ENCODE results near the gene CBX8. TPM values are rescaled to one million over a fixed set of nuclear protein-coding genes. Genes with fewer than 3 reads are reported as not detected.

The CBX8 gene
- total and polyA plus RNA-seq, 2 of the 13 experiments (the other 11 are each of a cell fraction or from before 2014, with no cell fraction given), result 0.34 to 12.6 TPM

GRCh38 chr17:79839356-79840268 is 42.7 kb upstream of the CBX8 start, which contains the start of gene CBX4 (continued):
- TF ChIP-seq ZNF563 (CRISPR knock-in tag; IDR thresholded peaks at IDR 0.05) (peak; percentile 43), ZSCAN12 (CRISPR knock-in tag; IDR thresholded peaks at IDR 0.05) (0 out of 2 replicates have a peak, but pooled peaks have one; percentile 59), PREB (CRISPR knock-in tag; IDR thresholded peaks at IDR 0.05) (0 out of 2 replicates have a peak, but pooled peaks have one; percentile 51), ZNF441 (CRISPR knock-in tag; IDR thresholded peaks at IDR 0.05; ENCODE audit: borderline replicate concordance) (peak; percentile 70; the same call in 1 of the 2 replicates), ETV6 (CRISPR knock-in tag; conservative IDR thresholded peaks at IDR 0.05) (peak; percentile 79; the same call in 1 of the 2 replicates), ZNF414 (CRISPR knock-in tag; IDR thresholded peaks at IDR 0.05) (0 out of 2 replicates have a peak, but pooled peaks have one; percentile 23), ATM (IDR thresholded peaks at IDR 0.05; ENCODE audit: borderline replicate concordance) (no peak), HOXA9 (CRISPR knock-in tag; IDR thresholded peaks at IDR 0.05; ENCODE audit: borderline replicate concordance) (0 out of 2 replicates have a peak, but pooled peaks have one; percentile 79), MYNN (CRISPR knock-in tag; IDR thresholded peaks at IDR 0.05; ENCODE audit: low read depth) (0 out of 2 replicates have a peak, but pooled peaks have one; percentile 25), GPN1 (CRISPR knock-in tag; IDR thresholded peaks at IDR 0.05; ENCODE audit: borderline replicate concordance) (no peak)
- TF ChIP-seq, protein P1, sequence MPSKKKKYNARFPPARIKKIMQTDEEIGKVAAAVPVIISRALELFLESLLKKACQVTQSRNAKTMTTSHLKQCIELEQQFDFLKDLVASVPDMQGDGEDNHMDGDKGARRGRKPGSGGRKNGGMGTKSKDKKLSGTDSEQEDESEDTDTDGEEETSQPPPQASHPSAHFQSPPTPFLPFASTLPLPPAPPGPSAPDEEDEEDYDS (CRISPR knock-in tag; IDR thresholded peaks at IDR 0.05), result peak; percentile 94
- TF ChIP-seq, protein P2, sequence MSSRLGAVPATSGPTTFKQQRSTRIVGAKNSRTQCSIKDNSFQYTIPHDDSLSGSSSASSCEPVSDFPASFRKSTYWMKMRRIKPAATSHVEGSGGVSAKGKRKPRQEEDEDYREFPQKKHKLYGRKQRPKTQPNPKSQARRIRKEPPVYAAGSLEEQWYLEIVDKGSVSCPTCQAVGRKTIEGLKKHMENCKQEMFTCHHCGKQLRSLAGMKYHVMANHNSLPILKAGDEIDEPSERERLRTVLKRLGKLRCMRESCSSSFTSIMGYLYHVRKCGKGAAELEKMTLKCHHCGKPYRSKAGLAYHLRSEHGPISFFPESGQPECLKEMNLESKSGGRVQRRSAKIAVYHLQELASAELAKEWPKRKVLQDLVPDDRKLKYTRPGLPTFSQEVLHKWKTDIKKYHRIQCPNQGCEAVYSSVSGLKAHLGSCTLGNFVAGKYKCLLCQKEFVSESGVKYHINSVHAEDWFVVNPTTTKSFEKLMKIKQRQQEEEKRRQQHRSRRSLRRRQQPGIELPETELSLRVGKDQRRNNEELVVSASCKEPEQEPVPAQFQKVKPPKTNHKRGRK (CRISPR knock-in tag; IDR thresholded peaks at IDR 0.05), result 0 out of 2 replicates have a peak, but pooled peaks have one; percentile 74
- TF ChIP-seq, protein P3, sequence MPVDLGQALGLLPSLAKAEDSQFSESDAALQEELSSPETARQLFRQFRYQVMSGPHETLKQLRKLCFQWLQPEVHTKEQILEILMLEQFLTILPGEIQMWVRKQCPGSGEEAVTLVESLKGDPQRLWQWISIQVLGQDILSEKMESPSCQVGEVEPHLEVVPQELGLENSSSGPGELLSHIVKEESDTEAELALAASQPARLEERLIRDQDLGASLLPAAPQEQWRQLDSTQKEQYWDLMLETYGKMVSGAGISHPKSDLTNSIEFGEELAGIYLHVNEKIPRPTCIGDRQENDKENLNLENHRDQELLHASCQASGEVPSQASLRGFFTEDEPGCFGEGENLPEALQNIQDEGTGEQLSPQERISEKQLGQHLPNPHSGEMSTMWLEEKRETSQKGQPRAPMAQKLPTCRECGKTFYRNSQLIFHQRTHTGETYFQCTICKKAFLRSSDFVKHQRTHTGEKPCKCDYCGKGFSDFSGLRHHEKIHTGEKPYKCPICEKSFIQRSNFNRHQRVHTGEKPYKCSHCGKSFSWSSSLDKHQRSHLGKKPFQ (CRISPR knock-in tag; IDR thresholded peaks at IDR 0.05; ENCODE audit: insufficient replicate concordance), result peak; percentile 68
- TF ChIP-seq, protein P4, sequence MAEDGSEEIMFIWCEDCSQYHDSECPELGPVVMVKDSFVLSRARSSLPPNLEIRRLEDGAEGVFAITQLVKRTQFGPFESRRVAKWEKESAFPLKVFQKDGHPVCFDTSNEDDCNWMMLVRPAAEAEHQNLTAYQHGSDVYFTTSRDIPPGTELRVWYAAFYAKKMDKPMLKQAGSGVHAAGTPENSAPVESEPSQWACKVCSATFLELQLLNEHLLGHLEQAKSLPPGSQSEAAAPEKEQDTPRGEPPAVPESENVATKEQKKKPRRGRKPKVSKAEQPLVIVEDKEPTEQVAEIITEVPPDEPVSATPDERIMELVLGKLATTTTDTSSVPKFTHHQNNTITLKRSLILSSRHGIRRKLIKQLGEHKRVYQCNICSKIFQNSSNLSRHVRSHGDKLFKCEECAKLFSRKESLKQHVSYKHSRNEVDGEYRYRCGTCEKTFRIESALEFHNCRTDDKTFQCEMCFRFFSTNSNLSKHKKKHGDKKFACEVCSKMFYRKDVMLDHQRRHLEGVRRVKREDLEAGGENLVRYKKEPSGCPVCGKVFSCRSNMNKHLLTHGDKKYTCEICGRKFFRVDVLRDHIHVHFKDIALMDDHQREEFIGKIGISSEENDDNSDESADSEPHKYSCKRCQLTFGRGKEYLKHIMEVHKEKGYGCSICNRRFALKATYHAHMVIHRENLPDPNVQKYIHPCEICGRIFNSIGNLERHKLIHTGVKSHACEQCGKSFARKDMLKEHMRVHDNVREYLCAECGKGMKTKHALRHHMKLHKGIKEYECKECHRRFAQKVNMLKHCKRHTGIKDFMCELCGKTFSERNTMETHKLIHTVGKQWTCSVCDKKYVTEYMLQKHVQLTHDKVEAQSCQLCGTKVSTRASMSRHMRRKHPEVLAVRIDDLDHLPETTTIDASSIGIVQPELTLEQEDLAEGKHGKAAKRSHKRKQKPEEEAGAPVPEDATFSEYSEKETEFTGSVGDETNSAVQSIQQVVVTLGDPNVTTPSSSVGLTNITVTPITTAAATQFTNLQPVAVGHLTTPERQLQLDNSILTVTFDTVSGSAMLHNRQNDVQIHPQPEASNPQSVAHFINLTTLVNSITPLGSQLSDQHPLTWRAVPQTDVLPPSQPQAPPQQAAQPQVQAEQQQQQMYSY (CRISPR knock-in tag; IDR thresholded peaks at IDR 0.05), result peak; percentile 46; the same call in 1 of the 2 replicates

Measured in HepG2 (cell line).